Mammary epithelial cell (primary cell): ENCODE data around the gene PDGFC.

Experiments used
- EZH2 ChIP-seq: IDR thresholded peaks from 2 replicates; pipeline ENCODE4 v1.6.1; 2012; ENCODE audit warnings: low read length, inconsistent platforms, borderline replicate concordance
- TF ChIP-seq, protein P1 (sequence below), 2 donors: IDR thresholded peaks in 1 of 2; conservative IDR thresholded peaks in 1 of 2; 2 replicates each; pipeline ENCODE4 v1.5.1; 2011 to 2012; ENCODE audit warnings: inconsistent platforms in 2 of 2, low read length in 2 of 2, mild to moderate bottlenecking in 2 of 2, control low read depth in 1 of 2, low read depth in 1 of 2; ENCODE audit not compliant: insufficient read depth in 1 of 2; ENCODE audit errors: extremely low read depth in 1 of 2

DNA sequence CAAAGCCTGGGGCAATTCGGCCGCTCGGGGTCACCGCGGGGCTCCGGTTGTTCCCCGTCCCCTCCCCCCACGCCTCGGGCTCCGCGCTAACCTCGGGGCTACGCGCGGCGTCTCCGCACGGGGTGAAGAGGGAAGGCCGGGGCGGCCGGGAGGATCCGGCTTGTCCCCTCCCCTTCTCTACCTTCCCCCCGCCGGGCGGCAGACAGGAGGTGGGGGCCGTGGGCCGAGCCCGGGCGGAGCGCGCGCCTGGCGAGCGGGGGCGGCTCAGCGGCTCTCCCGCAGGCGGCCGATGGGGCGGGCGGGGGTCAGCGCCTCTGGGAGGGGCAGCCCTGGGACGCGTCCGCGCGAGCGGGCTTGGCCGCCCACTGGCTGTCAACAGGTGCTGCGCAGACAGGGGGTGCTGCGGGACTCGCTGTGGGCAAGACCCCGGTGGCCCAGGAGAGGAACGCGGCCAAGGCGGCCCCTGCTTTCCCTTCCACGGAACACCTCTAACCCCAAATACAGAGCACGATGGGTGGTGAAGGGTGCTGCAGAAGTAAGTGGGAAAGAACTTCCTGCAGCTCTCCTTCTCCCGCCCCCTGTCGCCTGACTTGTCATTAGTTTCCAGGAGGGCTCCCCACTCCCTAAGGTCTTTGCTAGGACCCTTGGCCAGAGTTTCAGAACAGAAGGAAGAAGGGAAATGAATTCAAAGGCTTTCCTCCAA is at the start of gene PDGFC:
- TF ChIP-seq, protein P1, sequence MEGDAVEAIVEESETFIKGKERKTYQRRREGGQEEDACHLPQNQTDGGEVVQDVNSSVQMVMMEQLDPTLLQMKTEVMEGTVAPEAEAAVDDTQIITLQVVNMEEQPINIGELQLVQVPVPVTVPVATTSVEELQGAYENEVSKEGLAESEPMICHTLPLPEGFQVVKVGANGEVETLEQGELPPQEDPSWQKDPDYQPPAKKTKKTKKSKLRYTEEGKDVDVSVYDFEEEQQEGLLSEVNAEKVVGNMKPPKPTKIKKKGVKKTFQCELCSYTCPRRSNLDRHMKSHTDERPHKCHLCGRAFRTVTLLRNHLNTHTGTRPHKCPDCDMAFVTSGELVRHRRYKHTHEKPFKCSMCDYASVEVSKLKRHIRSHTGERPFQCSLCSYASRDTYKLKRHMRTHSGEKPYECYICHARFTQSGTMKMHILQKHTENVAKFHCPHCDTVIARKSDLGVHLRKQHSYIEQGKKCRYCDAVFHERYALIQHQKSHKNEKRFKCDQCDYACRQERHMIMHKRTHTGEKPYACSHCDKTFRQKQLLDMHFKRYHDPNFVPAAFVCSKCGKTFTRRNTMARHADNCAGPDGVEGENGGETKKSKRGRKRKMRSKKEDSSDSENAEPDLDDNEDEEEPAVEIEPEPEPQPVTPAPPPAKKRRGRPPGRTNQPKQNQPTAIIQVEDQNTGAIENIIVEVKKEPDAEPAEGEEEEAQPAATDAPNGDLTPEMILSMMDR (conservative IDR thresholded peaks at IDR 0.05 in 1 of 2, IDR thresholded peaks at IDR 0.05 in 1 of 2; ENCODE audit: extremely low read depth in 1 of 2, insufficient read depth in 1 of 2, low read depth in 1 of 2, low read length in 2 of 2), result peak in 1 of 2 donors; percentile 45
- no peak for TF ChIP-seq EZH2
